NCI-H345 (cell line): ENCODE measurements around the gene CACNA1C.

Source experiments
- DNase-seq: peaks from one replicate; lab custom pipeline; 2025; lab: John Stamatoyannopoulos, UW

CACNA1C gene

GRCh38 chr12:2205996-2206395 is 153.2 kb downstream of the CACNA1C start:
- DNase-seq, result no peak

DNA sequence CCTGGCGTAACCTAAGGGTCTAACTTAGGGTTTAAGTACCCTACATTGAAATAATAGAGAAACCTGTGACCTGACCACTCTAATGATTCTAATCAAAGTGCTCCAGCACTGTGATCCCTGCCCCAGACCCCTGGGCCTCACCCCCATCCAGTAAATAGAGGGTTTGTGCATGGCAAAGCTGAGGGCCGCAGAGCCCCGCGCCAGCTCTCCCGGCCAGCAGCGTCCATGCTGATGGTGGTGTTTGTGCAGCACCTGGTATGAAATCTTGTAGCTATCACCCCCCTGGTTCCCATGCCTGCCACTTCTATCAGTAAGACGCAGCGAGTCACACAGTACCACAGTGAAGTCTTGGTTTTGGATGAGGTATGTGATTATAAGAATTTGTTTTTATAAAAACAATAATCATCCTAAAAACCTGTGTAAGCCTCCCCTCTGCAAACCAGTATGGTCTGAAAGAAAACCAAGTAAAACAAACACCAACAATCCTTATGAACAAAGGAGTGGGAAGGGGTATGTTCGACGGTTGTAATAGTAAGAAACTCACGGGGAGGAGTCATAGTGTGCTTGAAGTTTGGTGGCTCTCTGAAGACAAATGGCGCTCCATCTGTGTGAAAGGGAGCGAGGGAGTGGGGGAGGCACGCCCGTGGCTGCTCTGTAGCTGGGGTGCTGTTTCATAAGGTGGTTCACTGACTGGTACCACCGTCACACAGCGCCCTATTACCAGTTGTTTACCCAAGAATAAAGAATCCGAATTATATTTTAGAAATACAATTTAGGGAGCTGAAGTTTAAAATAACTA is 156.2 kb downstream of the CACNA1C start:
- no peak for DNase-seq

GRCh38 chr12:2211119-2211518 is 158.3 kb downstream of the CACNA1C start:
- DNase-seq, result no peak

DNA sequence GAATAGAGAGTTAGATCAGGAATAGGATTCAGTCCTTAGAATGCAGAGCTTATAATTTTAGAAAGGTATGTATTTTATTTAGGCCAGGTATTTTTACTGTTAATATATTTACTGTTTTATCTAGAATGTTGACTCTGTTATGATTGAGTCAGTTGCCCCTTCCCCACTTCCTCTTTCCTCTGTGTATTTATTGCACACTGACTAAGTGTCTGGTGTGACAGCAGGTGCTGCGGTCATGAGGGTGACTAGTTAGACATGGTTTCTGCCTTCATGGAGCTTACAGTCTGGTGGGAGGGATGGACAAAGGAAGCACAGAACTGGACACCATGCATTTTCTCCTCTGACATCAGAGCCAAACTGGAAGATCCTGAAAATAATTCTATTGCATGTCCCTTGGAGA is 159.8 kb downstream of the CACNA1C start:
- no peak for DNase-seq

- peak; percentile 2 for DNase-seq
These were observed 160.4 kb downstream of the CACNA1C start for GRCh38 chr12:2212971-2213869.

DNA sequence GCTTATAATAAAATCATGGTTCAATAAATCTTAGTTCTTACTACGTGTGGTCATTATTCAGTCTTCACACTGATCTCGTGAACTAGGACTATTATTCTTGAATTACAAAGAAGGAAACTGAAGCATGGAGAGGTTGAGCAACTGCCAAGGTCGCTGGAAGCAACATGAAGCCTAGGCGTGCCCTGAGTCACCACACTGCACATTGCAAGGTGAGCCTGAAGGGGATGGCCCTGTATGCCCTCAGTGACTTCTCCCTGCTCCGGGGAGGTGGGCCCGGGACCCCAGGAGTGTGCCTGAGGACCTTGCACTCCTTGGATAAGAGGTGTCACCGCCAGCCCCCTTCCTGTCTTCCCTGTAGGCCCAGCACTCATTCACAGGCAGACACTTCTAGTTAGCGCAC is 161.6 kb downstream of the CACNA1C start:
- DNase-seq, result no peak

- DNase-seq, result no peak
These were observed 163.1 kb downstream of the CACNA1C start for GRCh38 chr12:2215709-2216560.

DNA sequence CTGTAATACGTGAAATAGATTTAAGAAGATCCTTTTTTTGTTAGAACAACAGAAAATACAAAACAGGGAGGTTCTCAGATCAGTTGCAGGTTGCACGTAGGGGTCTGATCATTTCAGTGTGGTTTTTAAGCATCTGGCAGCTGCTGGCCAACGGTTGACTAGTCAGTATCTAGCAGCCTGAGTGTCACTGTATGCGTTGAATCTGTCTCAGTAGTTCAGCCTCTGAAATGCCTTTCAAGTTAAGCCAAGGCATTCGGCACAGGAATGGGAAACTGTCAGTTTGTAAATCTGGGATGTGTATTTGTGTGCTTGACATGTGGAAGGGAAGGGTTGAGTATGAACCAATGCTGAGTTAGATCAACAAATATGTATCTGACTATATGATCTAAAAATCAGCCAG is 165.9 kb downstream of the CACNA1C start:
- no peak for DNase-seq

GRCh38 chr12:2221030-2221621 is 168.3 kb downstream of the CACNA1C start:
- no peak for DNase-seq

DNA sequence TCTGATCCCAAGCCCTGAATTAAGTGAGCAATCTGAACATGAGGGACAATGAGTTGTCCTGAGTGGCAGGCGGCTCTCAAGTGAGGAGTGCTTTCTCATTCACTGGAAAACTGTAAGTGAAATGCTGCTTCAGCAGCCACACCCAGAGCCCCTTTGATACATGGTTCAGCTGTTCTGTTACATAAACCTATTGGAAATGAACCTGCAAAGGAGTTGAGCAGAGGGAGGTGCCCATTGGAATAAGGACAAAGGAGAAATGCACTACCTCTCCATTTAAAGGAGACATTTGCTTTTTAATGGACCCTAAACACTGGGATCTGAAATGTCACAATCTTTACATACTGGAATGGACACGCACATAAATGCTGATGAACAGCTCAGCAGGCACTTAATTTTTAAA is 169.9 kb downstream of the CACNA1C start:
- no peak for DNase-seq

GRCh38 chr12:2224961-2225360 is 172.2 kb downstream of the CACNA1C start:
- no peak for DNase-seq

DNA sequence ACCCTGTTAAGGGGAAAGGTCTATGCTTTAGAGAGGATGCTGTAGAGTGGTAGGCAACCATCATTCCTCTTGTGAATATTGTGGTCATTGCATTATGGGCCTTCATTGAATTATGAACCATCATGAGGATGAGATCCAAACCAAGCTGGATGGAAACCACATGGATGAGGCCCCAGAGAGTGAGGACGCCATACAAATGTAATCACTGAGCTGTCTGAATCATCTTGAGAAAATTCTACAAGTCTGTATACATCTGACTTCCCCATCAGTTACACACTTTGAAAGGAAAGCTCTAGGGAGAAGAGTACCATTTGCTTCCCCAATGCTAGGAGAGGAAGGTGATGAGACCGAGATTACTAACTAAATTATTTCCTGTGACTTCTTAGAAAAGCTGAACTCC is 172.9 kb downstream of the CACNA1C start:
- no peak for DNase-seq

DNA sequence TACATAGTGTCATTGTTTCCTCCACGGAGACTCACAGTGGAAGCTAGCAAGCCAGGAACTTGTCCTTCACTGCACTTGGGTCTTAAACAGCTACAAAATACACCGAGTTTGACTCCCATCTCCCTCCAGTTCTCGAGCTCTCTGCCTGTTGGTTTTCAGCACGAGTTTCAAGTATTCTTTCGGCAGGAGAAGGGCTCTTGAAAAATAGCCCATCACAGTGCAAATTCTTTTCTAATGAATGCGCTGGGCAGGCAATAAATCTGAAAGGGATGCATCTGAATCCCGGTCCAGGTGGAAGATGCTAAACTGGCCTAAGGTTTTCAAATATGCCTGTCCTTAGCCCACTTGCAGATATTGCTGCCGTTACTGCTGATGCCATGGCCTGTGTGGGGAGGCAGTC is 173.9 kb downstream of the CACNA1C start:
- no peak for DNase-seq

DNA sequence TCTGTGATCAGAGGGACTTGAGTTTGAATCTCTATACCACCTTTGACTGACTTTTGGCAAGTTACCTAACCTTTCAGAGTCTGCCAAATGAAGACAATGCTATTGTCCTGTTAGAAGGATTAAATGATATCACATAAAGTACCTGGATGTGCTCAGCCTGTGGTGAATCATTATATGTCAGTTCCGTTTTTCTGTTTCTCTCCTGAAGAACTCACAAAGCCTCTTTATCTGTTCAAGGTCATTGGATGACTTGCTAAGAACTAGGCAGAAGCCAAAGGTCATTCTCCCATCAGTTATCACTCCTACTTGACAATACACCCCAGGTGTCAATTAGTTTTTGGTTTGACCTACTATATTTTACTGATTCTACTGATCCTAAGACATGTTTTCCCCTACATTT is 174.6 kb downstream of the CACNA1C start:
- DNase-seq, result no peak

- DNase-seq, result no peak
These were observed 175.7 kb downstream of the CACNA1C start for GRCh38 chr12:2228535-2228934.

GRCh38 chr12:2229661-2230539 is 177.1 kb downstream of the CACNA1C start:
- no peak for DNase-seq

DNA sequence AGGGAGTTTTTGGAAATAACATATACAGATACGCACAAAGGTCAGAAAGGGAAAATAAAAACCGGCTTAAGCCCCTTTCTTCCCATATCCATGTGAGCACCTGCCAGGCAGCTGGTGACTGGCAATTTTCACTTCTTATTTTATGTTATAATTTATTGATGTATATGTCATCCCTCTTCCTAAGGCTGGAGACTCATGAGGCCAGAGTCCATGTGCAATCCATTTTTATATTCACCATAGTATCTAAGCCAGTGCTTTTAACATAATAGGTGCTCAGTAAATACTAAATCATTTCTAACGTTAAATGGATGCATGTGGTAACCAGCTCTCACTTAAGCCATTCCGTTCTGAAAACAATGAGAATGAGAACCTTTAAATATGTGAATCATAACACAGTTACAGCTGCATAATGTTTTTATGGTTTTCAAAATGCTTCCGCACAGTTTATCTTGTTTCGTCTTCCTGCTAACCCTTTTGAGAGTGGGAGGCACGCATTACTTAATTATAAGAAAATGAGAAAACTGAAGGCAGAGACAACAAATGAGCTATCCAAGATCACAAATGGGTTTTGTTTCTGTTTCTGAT is 178.3 kb downstream of the CACNA1C start:
- DNase-seq, result no peak

DNA sequence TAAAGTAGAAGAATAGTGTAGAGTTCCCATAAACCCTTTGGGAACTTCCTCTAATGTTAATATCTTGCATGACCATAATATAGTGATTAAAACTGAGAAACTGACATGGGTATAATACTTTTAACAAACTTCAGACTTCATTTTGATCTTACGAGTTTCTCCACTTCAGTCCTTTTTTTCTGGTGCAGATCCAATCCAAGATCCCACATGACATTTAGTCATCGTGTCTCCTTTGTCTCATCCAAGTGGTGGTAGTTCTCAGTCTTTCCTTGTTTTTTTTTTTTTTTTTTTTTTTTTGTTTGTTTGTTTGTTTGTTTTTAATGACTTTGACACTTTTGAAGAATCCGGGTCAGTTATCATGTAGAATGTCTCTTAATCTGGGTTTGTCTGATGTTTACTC is 179.2 kb downstream of the CACNA1C start:
- DNase-seq, result no peak

GRCh38 chr12:2233034-2233433 is 180.2 kb downstream of the CACNA1C start:
- no peak for DNase-seq

DNA sequence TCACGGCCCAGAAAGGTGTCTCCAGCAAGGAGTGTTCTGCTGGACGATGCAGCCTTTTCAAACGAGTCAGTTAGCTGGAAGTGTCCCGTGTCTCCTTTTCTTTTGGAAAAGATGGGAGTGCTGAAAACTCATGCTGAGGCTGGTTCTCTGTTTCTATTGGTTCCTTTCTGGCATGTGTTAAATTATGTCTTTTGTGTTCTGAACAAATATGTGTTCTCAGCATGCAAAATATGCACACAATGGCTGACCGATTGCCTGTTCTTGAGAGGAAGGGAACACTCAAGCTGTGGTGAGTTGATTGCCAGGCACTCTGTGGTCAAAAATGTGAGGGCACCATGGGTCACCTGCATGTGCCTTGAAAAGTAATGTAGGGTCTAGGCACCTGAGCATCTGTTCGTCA is 181.3 kb downstream of the CACNA1C start:
- DNase-seq, result no peak
